Panc1 (cell line): ENCODE measurements around the gene TCEAL5. TPM values are rescaled to one million over a fixed set of nuclear protein-coding genes. Genes with fewer than 3 reads are reported as not detected.
"Not testable (repeated sequence)": the region's sequence is repeated elsewhere in the genome, so short reads cannot be mapped to it uniquely, and the experiment has no call there.

ENCODE experiments used
- ATAC-seq: fragments of 200-7000 bp; cut with Tn5 transposase; 2 replicates; pipeline ENCODE4 v1.9.1; 2020; ENCODE audit warnings: mild to moderate bottlenecking, moderate library complexity
- BruUV-seq: library from RNA; stranded (reverse); fragments of 400-500 nt; replicated peaks from 2 replicates; lab custom pipeline; 2021; lab: Mats Ljungman, UMichigan
- CTCF ChIA-PET: fragments of 300-600 bp; sonication (Branson Sonifier 250); formaldehyde crosslinking; loops from one replicate; lab custom pipeline; 2022; ENCODE audit warnings: antibody characterized with exemption; lab: Charles Lee
- POLR2A ChIA-PET: fragments of 300-600 bp; sonication (Branson Sonifier 250); formaldehyde crosslinking; loops from one replicate; lab custom pipeline; 2022; ENCODE audit warnings: antibody characterized with exemption; lab: Charles Lee
- DNase-seq: peaks from one replicate; pipeline ENCODE4 v3.0.0-alpha.2; 2010; ENCODE audit warnings: low read depth, low spot score
- H3K27ac ChIP-seq: 2 replicates; pipeline ENCODE4 v1.5.1; 2011; ENCODE audit warnings: mild to moderate bottlenecking, low read length, inconsistent platforms
- H3K27me3 ChIP-seq: fragments of 200-500 bp; sonication (Bioruptor generic); 2 replicates; pipeline ENCODE4 v1.6.0; 2014; ENCODE audit warnings: low read length, inconsistent platforms; ENCODE audit not compliant: control insufficient read depth, insufficient read depth
- H3K36me3 ChIP-seq: fragments of 200-500 bp; sonication (Bioruptor generic); 2 replicates; pipeline ENCODE4 v1.5.1; 2014; ENCODE audit warnings: inconsistent platforms, mild to moderate bottlenecking, low read length, moderate library complexity; ENCODE audit not compliant: control insufficient read depth, insufficient read depth
- H3K4me1 ChIP-seq: 2 replicates; pipeline ENCODE4 v1.5.1; 2011; ENCODE audit warnings: inconsistent platforms, mild to moderate bottlenecking, low read length, moderate library complexity; ENCODE audit not compliant: control insufficient read depth, insufficient read depth
- H3K4me3 ChIP-seq, 2 experiments: 2 replicates each; pipeline ENCODE4 v1.5.1; 2011 to 2012; ENCODE audit warnings: low read depth in 2 of 2, low read length in 2 of 2, mild to moderate bottlenecking in 2 of 2, inconsistent platforms in 1 of 2, moderate library complexity in 1 of 2
- H3K9me3 ChIP-seq: fragments of 200-500 bp; sonication (Bioruptor generic); 2 replicates; pipeline ENCODE4 v1.5.1; 2014; ENCODE audit warnings: low read depth, mild to moderate bottlenecking, inconsistent platforms, low read length, moderate library complexity; ENCODE audit not compliant: control insufficient read depth, insufficient read depth
- POLR2AphosphoS5 ChIP-seq: IDR thresholded peaks from 2 replicates; pipeline ENCODE4 v1.6.1; 2012; ENCODE audit warnings: mild to moderate bottlenecking, low read depth, low read length, moderate library complexity
- SIN3A ChIP-seq: IDR thresholded peaks from 2 replicates; pipeline ENCODE4 v1.6.1; 2012; ENCODE audit warnings: low read depth, mild to moderate bottlenecking, low read length, moderate library complexity, borderline replicate concordance; ENCODE audit not compliant: insufficient read depth
- TCF7L2 ChIP-seq: IDR thresholded peaks from 2 replicates; pipeline ENCODE4 v1.6.1; 2011; ENCODE audit warnings: mild to moderate bottlenecking, low read depth, low read length, inconsistent platforms
- in situ Hi-C: cut with HindIII; loops from 2 replicates; pipeline ENCODE4 v1.10.0; 2016; ENCODE audit warnings: low sequenced_read_pairs, low pct_unique_long_range_greater_than_20kb
- intact Hi-C: fragments of 100-400 bp; cut with micrococcal nuclease; formaldehyde crosslinking; loops from one replicate; pipeline ENCODE4 v1.10.0; 2022; ENCODE audit not compliant: unreplicated experiment
- total RNA-seq: library from RNA; stranded (reverse); gene quantifications from one replicate; pipeline ENCODE4 v1.2.1, GENCODE V29; 2021; ENCODE audit not compliant: unreplicated experiment
- TF ChIP-seq, protein P1 (sequence below), 2 experiments: IDR thresholded peaks; 2 replicates each; pipeline ENCODE4 v1.6.1; 2011 to 2012; ENCODE audit warnings: low read depth in 2 of 2, control low read depth in 1 of 2, low read length in 1 of 2, mild to moderate bottlenecking in 1 of 2, moderate library complexity in 1 of 2; ENCODE audit not compliant: insufficient read depth in 1 of 2
- TF ChIP-seq, protein P2 (sequence below): fragments of 450-650 bp; IDR thresholded peaks from 2 replicates; pipeline ENCODE4 v1.5.1; 2017; ENCODE audit warnings: mild to moderate bottlenecking

Gene TCEAL5
- total RNA-seq, 1 experiment from 2014 or later: not detected

DNA sequence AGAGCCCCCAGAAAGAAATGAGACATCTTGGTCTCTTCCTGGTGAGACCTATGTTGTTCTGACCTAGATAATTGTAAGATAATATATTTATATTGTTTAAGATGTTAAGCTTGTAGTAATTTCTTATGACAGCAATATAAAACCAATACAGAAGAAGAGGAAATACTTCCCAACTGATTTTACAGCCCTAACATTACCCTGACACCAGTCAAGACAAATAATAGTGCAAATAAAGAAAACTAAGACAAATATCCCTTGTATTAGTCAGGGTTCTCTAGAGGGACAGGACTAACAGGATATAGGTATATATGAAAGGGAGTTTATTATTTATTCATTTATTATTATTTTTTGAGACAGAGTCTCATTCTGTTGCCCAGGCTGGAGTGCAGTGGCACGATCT is 40.3 kb downstream of the TCEAL5 start:
- ChIA-PET CTCF (no interaction called here), POLR2A (no interaction called here)
- Histone ChIP-seq H3K4me1 (no peaks in the 10 kb centered on the region), H3K36me3 (no peaks in the 10 kb centered on the region), H3K27ac (no peak overlapping the region), H3K4me3 (no peak overlapping the region), H3K9me3 (no peaks in the 10 kb centered on the region), H3K27me3 (peaks cover 2% of the 10 kb centered on the region; the same call in 1 of the 2 replicates)
- no peak for ATAC-seq
- no peak for TF ChIP-seq TCF7L2
- TF ChIP-seq, protein P1, sequence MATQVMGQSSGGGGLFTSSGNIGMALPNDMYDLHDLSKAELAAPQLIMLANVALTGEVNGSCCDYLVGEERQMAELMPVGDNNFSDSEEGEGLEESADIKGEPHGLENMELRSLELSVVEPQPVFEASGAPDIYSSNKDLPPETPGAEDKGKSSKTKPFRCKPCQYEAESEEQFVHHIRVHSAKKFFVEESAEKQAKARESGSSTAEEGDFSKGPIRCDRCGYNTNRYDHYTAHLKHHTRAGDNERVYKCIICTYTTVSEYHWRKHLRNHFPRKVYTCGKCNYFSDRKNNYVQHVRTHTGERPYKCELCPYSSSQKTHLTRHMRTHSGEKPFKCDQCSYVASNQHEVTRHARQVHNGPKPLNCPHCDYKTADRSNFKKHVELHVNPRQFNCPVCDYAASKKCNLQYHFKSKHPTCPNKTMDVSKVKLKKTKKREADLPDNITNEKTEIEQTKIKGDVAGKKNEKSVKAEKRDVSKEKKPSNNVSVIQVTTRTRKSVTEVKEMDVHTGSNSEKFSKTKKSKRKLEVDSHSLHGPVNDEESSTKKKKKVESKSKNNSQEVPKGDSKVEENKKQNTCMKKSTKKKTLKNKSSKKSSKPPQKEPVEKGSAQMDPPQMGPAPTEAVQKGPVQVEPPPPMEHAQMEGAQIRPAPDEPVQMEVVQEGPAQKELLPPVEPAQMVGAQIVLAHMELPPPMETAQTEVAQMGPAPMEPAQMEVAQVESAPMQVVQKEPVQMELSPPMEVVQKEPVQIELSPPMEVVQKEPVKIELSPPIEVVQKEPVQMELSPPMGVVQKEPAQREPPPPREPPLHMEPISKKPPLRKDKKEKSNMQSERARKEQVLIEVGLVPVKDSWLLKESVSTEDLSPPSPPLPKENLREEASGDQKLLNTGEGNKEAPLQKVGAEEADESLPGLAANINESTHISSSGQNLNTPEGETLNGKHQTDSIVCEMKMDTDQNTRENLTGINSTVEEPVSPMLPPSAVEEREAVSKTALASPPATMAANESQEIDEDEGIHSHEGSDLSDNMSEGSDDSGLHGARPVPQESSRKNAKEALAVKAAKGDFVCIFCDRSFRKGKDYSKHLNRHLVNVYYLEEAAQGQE (IDR thresholded peaks at IDR 0.05; ENCODE audit: insufficient read depth in 1 of 2, low read depth in 2 of 2, low read length in 1 of 2): no peak
- no peak for TF ChIP-seq SIN3A
- TF ChIP-seq, protein P2, sequence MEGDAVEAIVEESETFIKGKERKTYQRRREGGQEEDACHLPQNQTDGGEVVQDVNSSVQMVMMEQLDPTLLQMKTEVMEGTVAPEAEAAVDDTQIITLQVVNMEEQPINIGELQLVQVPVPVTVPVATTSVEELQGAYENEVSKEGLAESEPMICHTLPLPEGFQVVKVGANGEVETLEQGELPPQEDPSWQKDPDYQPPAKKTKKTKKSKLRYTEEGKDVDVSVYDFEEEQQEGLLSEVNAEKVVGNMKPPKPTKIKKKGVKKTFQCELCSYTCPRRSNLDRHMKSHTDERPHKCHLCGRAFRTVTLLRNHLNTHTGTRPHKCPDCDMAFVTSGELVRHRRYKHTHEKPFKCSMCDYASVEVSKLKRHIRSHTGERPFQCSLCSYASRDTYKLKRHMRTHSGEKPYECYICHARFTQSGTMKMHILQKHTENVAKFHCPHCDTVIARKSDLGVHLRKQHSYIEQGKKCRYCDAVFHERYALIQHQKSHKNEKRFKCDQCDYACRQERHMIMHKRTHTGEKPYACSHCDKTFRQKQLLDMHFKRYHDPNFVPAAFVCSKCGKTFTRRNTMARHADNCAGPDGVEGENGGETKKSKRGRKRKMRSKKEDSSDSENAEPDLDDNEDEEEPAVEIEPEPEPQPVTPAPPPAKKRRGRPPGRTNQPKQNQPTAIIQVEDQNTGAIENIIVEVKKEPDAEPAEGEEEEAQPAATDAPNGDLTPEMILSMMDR: no peak
- TF ChIP-seq POLR2AphosphoS5: no peak
- in situ Hi-C loops (no loop called here), intact Hi-C loops (no loop called here)
- no TSS peak for BruUV-seq
- no peak for DNase-seq

DNA sequence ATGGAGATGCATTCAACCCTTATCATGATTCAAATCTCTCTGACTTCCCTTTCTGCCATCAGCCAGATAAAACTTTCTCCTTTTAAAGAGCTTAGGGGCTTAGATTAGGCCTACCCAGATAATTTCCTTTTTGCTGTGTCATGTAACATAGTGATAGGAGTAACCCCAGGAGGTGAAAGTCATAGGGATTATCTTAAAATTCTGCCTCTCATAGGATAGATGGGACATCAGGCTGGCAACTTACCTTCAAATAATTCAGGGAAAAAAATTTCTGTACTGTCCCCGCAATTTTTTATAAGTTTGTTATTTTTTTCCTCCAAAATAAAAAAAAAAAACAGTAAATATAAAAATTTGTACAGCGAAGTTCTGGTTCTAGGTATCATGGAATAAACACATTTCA is 40.9 kb downstream of the TCEAL5 start:
- DNase-seq, H3K27ac ChIP-seq, BruUV-seq, H3K4me1 ChIP-seq, H3K4me3 ChIP-seq, POLR2A ChIA-PET, H3K27me3 ChIP-seq, ATAC-seq, in situ Hi-C loops, H3K9me3 ChIP-seq, CTCF ChIA-PET, intact Hi-C loops, H3K36me3 ChIP-seq: not testable (repeated sequence)

- in situ Hi-C loops (no loop called here), intact Hi-C loops (no loop called here)
- H3K4me1 ChIP-seq: no peaks in the 10 kb centered on the region
- no peak for TF ChIP-seq SIN3A
- TF ChIP-seq, protein P1 (IDR thresholded peaks at IDR 0.05; ENCODE audit: insufficient read depth in 1 of 2, low read depth in 2 of 2, low read length in 1 of 2): no peak
- TF ChIP-seq TCF7L2: no peak
- TF ChIP-seq, protein P2: no peak
- no peak for TF ChIP-seq POLR2AphosphoS5
- ATAC-seq: no peak
- H3K4me3 ChIP-seq: no peak overlapping the region
- H3K9me3 ChIP-seq: no peaks in the 10 kb centered on the region
- ChIA-PET CTCF (no interaction called here), POLR2A (no interaction called here)
- BruUV-seq: no TSS peak
- no peak overlapping the region for H3K27ac ChIP-seq
- no peak for DNase-seq
- H3K36me3 ChIP-seq: no peaks in the 10 kb centered on the region
- H3K27me3 ChIP-seq: no peaks in the 10 kb centered on the region; the same call in 1 of the 2 replicates
Observed at GRCh38 chrX:103234869-103235268, 41.7 kb downstream of the TCEAL5 start.
